Measurements from ENCODE around the gene HMGCLL1. TPM values are rescaled to one million over a fixed set of nuclear protein-coding genes. Genes with fewer than 3 reads are reported as not detected.

Gene HMGCLL1
- total and polyA plus RNA-seq, 4 donors, result 0.24 to 0.93 (median 0.66) TPM

DNA sequence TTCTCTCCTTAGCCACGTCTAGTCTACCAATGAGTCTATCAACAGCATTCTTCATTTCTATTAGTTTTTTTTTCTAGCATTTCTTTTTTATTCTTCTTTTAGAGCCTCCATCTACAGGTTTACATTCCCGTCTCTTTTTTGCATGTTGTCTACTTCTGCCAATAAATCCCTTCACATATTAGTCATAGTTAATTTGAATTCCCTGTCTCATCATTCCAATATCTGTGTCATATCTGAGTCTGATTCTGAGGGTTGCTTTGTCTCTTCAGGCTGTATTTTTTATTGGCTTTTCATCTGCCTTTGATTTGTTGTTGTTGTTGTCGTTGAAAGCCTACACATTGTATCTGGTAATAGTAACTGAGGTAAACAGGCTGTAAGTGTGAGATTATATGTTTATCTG lies 104.6 kb downstream of the HMGCLL1 start (continued):
- TF ChIP-seq, protein P1, sequence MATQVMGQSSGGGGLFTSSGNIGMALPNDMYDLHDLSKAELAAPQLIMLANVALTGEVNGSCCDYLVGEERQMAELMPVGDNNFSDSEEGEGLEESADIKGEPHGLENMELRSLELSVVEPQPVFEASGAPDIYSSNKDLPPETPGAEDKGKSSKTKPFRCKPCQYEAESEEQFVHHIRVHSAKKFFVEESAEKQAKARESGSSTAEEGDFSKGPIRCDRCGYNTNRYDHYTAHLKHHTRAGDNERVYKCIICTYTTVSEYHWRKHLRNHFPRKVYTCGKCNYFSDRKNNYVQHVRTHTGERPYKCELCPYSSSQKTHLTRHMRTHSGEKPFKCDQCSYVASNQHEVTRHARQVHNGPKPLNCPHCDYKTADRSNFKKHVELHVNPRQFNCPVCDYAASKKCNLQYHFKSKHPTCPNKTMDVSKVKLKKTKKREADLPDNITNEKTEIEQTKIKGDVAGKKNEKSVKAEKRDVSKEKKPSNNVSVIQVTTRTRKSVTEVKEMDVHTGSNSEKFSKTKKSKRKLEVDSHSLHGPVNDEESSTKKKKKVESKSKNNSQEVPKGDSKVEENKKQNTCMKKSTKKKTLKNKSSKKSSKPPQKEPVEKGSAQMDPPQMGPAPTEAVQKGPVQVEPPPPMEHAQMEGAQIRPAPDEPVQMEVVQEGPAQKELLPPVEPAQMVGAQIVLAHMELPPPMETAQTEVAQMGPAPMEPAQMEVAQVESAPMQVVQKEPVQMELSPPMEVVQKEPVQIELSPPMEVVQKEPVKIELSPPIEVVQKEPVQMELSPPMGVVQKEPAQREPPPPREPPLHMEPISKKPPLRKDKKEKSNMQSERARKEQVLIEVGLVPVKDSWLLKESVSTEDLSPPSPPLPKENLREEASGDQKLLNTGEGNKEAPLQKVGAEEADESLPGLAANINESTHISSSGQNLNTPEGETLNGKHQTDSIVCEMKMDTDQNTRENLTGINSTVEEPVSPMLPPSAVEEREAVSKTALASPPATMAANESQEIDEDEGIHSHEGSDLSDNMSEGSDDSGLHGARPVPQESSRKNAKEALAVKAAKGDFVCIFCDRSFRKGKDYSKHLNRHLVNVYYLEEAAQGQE (IDR thresholded peaks at IDR 0.05), result no peak
- TF ChIP-seq RXRA (IDR thresholded peaks at IDR 0.05), result no peak
- TF ChIP-seq FOXA2 (IDR thresholded peaks at IDR 0.05), result no peak
- TF ChIP-seq GABPA (IDR thresholded peaks at IDR 0.05 in 1 of 2, conservative IDR thresholded peaks at IDR 0.05 in 1 of 2), result no peak
- TF ChIP-seq, protein P2, sequence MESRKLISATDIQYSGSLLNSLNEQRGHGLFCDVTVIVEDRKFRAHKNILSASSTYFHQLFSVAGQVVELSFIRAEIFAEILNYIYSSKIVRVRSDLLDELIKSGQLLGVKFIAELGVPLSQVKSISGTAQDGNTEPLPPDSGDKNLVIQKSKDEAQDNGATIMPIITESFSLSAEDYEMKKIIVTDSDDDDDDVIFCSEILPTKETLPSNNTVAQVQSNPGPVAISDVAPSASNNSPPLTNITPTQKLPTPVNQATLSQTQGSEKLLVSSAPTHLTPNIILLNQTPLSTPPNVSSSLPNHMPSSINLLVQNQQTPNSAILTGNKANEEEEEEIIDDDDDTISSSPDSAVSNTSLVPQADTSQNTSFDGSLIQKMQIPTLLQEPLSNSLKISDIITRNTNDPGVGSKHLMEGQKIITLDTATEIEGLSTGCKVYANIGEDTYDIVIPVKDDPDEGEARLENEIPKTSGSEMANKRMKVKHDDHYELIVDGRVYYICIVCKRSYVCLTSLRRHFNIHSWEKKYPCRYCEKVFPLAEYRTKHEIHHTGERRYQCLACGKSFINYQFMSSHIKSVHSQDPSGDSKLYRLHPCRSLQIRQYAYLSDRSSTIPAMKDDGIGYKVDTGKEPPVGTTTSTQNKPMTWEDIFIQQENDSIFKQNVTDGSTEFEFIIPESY (IDR thresholded peaks at IDR 0.05), result no peak
- no peak for TF ChIP-seq HNF4G (IDR thresholded peaks at IDR 0.05)
- TF ChIP-seq EGR1 (IDR thresholded peaks at IDR 0.05; ENCODE audit: low read depth in 2 of 2), result no peak

DNA sequence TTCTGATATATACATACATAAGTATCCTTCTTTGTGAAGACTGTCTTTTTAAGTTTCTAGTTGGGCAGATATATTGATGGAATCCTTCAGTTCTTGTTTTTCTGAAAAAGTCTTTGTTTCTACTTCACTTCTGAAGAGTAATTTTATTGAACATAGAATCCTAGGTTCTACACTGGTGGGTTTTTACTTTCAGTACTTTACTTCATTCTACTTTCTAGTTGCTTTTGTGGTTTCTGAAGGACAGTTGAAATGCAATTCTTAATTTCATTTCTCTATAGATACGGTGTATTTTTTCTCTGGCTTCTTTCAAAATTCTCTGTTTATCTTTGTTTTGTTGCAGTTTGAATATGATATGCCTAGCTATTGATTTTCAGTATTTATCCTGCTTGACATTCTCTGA lies 105.3 kb downstream of the HMGCLL1 start:
- 84% methylated on average over 1 of the region's 1 CpG for WGBS

More for the DNA sequence above, 105.3 kb downstream of the HMGCLL1 start:
- Histone ChIP-seq H3K27me3 (ENCODE audit: control insufficient read depth in 4 of 4, insufficient read depth in 4 of 4, low read length in 3 of 4) (no peaks in the 10 kb centered on the region), H3K9me3 (ENCODE audit: control insufficient read depth in 4 of 4, low read length in 3 of 4) (no peaks in the 10 kb centered on the region), H3K4me1 (ENCODE audit: control insufficient read depth in 4 of 4, insufficient read depth in 4 of 4, low read length in 3 of 4) (no peaks in the 10 kb centered on the region), H3K4me3 (ENCODE audit: low read depth in 1 of 3, low read length in 3 of 3) (no peak overlapping the region), H3K27ac (ENCODE audit: low read depth in 1 of 2, low read length in 2 of 2) (no peak overlapping the region), H3K9ac (ENCODE audit: low read depth in 1 of 2, low read length in 2 of 2) (no peak overlapping the region), H3K36me3 (ENCODE audit: control insufficient read depth in 4 of 4, insufficient read depth in 3 of 4, low read depth in 1 of 4, low read length in 3 of 4) (no peaks in the 10 kb centered on the region)
- DNase-seq (ENCODE audit: low spot score), result no peak
- TF ChIP-seq FOXA2 (IDR thresholded peaks at IDR 0.05), result no peak
- TF ChIP-seq, protein P3, sequence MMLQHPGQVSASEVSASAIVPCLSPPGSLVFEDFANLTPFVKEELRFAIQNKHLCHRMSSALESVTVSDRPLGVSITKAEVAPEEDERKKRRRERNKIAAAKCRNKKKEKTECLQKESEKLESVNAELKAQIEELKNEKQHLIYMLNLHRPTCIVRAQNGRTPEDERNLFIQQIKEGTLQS (IDR thresholded peaks at IDR 0.05), result no peak
- no peak for TF ChIP-seq YY1 (IDR thresholded peaks at IDR 0.05)
- TF ChIP-seq HNF4A (conservative IDR thresholded peaks at IDR 0.05), result no peak
- TF ChIP-seq RXRA (IDR thresholded peaks at IDR 0.05), result no peak
- TF ChIP-seq GABPA (IDR thresholded peaks at IDR 0.05 in 1 of 2, conservative IDR thresholded peaks at IDR 0.05 in 1 of 2), result no peak
- TF ChIP-seq, protein P4, sequence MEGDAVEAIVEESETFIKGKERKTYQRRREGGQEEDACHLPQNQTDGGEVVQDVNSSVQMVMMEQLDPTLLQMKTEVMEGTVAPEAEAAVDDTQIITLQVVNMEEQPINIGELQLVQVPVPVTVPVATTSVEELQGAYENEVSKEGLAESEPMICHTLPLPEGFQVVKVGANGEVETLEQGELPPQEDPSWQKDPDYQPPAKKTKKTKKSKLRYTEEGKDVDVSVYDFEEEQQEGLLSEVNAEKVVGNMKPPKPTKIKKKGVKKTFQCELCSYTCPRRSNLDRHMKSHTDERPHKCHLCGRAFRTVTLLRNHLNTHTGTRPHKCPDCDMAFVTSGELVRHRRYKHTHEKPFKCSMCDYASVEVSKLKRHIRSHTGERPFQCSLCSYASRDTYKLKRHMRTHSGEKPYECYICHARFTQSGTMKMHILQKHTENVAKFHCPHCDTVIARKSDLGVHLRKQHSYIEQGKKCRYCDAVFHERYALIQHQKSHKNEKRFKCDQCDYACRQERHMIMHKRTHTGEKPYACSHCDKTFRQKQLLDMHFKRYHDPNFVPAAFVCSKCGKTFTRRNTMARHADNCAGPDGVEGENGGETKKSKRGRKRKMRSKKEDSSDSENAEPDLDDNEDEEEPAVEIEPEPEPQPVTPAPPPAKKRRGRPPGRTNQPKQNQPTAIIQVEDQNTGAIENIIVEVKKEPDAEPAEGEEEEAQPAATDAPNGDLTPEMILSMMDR (IDR thresholded peaks at IDR 0.05; ENCODE audit: low read depth, low read length, missing input control), result no peak
- TF ChIP-seq TAF1 (conservative IDR thresholded peaks at IDR 0.05), result no peak
- TF ChIP-seq JUND (IDR thresholded peaks at IDR 0.05), result no peak
- TF ChIP-seq SP1 (IDR thresholded peaks at IDR 0.05), result no peak
- no peak for TF ChIP-seq RAD21 (IDR thresholded peaks at IDR 0.05)
- no peak for TF ChIP-seq EGR1 (IDR thresholded peaks at IDR 0.05; ENCODE audit: low read depth in 2 of 2)
- TF ChIP-seq, protein P5, sequence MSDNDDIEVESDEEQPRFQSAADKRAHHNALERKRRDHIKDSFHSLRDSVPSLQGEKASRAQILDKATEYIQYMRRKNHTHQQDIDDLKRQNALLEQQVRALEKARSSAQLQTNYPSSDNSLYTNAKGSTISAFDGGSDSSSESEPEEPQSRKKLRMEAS (IDR thresholded peaks at IDR 0.05), result no peak
- TF ChIP-seq, protein P2 (IDR thresholded peaks at IDR 0.05), result no peak
